ENCODE measurements around the gene HAGHL. TPM values are rescaled to one million over a fixed set of nuclear protein-coding genes. Genes with fewer than 3 reads are reported as not detected.

Gene HAGHL
- total and polyA plus RNA-seq, 2 donors from 2014 or later: 7.5 to 18.0 TPM

GRCh38 chr16:702341-702740 is 24.6 kb upstream of the HAGHL start:
- no peak for TF ChIP-seq CTCF (IDR thresholded peaks at IDR 0.05; ENCODE audit: borderline replicate concordance, extremely low read depth, insufficient read depth)
- Histone ChIP-seq H3K9me3 (ENCODE audit: control insufficient read depth in 2 of 3, insufficient read depth in 1 of 3, low read length in 3 of 3) (no peaks in the 10 kb centered on the region), H3K27me3 (ENCODE audit: control insufficient read depth, insufficient read depth, low read length) (peaks cover 20% of the 10 kb centered on the region), H3K4me3 (ENCODE audit: low read length in 3 of 3) (no peak overlapping the region), H3K27ac (ENCODE audit: low read depth in 2 of 2, low read length in 2 of 2) (no peak overlapping the region), H3K4me1 (ENCODE audit: control insufficient read depth in 2 of 3, insufficient read depth in 2 of 3, low read depth in 1 of 3, low read length in 3 of 3) (no peaks in the 10 kb centered on the region), H3K9ac (ENCODE audit: low read length in 3 of 3) (no peak overlapping the region), H3K36me3 (ENCODE audit: control insufficient read depth in 2 of 3, insufficient read depth in 3 of 3, low read length in 3 of 3) (no peaks in the 10 kb centered on the region)
- FAIRE-seq (no peak), DNase-seq (no peak)
- intact Hi-C loops (cut with DNase I): no loop called here

- H3K4me1 ChIP-seq (ENCODE audit: control insufficient read depth in 2 of 3, insufficient read depth in 2 of 3, low read depth in 1 of 3, low read length in 3 of 3): no peaks in the 10 kb centered on the region
- H3K27me3 ChIP-seq (ENCODE audit: control insufficient read depth, insufficient read depth, low read length): peaks cover 25% of the 10 kb centered on the region
- no peaks in the 10 kb centered on the region for H3K9me3 ChIP-seq (ENCODE audit: control insufficient read depth in 2 of 3, insufficient read depth in 1 of 3, low read length in 3 of 3)
- no peak overlapping the region for H3K4me3 ChIP-seq (ENCODE audit: low read length in 3 of 3)
- H3K9ac ChIP-seq (ENCODE audit: low read length in 3 of 3): no peak overlapping the region
- intact Hi-C loops (cut with DNase I): no loop called here
- FAIRE-seq (no peak), DNase-seq (no peak)
- H3K36me3 ChIP-seq (ENCODE audit: control insufficient read depth in 2 of 3, insufficient read depth in 3 of 3, low read length in 3 of 3): no peaks in the 10 kb centered on the region
- no peak for TF ChIP-seq CTCF (IDR thresholded peaks at IDR 0.05; ENCODE audit: borderline replicate concordance, extremely low read depth, insufficient read depth)
- no peak overlapping the region for H3K27ac ChIP-seq (ENCODE audit: low read depth in 2 of 2, low read length in 2 of 2)
Measured at GRCh38 chr16:703406-703805, 23.5 kb upstream of the HAGHL start.

- Histone ChIP-seq H3K4me3 (ENCODE audit: low read length in 3 of 3) (no peak overlapping the region), H3K4me1 (ENCODE audit: control insufficient read depth in 2 of 3, insufficient read depth in 2 of 3, low read depth in 1 of 3, low read length in 3 of 3) (no peaks in the 10 kb centered on the region), H3K9ac (ENCODE audit: low read length in 3 of 3) (no peak overlapping the region), H3K27ac (ENCODE audit: low read depth in 2 of 2, low read length in 2 of 2) (no peak overlapping the region), H3K36me3 (ENCODE audit: control insufficient read depth in 2 of 3, insufficient read depth in 3 of 3, low read length in 3 of 3) (no peaks in the 10 kb centered on the region), H3K27me3 (ENCODE audit: control insufficient read depth, insufficient read depth, low read length) (peaks cover 26% of the 10 kb centered on the region), H3K9me3 (ENCODE audit: control insufficient read depth in 2 of 3, insufficient read depth in 1 of 3, low read length in 3 of 3) (no peaks in the 10 kb centered on the region)
- no peak for TF ChIP-seq CTCF (IDR thresholded peaks at IDR 0.05; ENCODE audit: borderline replicate concordance, extremely low read depth, insufficient read depth)
- intact Hi-C loops (cut with DNase I): no loop called here
- FAIRE-seq (no peak), DNase-seq (no peak)
Measured at GRCh38 chr16:704047-704446, 22.9 kb upstream of the HAGHL start.
